ENCODE measurements around the gene HSD3B7.
"Not testable (repeated sequence)": the region's sequence is repeated elsewhere in the genome, so short reads cannot be mapped to it uniquely, and the experiment has no call there.

DNA sequence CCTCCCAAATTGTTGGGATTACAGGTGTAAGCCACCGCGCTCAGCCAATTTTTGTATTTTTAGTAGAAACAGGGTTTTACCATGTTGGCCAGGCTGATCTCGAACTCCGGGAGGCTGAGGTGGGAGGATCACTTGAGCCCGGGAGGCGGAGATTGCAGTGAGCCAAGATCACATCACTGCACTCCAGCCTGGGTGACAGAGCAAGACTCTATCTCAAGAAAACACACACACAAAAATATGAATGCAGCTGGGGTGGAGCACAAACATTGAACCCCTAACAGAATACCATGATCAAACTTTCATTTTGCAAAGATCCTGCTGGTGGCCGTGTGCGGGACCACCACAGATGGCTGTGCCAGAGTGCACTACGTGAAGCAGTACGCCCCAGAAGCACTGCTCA is 32.7 kb downstream of the HSD3B7 start:
- not testable (repeated sequence) for TF ChIP-seq EP300, CTCF, POLR2A, POLR2AphosphoS5 (IDR thresholded peaks at IDR 0.05)
